Activated naive CD4-positive, alpha-beta T cell treated with anti-CD3 and anti-CD28 coated beads, Interleukin-2, amount 50 U/mL, for 16 hours (primary cell): ENCODE data around the gene PARM1.

Experiments
- DNase-seq: peaks from one replicate; pipeline ENCODE4 v3.0.0-alpha.2; 2020

PARM1 gene

DNA sequence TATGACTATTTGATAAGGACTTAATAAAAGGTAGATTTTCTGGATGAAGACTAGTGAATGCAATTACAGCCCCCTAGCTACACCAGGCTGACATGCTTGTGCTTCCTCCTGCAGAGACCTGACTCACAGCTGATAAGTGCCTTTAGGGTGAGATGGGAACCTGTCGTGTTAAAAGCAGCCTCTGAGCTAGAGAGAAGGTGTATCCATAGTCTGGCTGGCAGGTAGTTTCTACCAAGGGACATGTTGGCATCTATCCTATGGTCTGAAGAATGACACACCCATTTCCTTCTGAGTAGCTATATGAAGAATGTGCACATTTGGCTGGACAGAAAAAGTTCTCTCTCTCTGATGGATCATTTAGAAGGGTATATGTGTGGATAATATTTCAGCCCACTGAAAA, 64.1 kb downstream of the PARM1 start:
- DNase-seq = no peak

DNA sequence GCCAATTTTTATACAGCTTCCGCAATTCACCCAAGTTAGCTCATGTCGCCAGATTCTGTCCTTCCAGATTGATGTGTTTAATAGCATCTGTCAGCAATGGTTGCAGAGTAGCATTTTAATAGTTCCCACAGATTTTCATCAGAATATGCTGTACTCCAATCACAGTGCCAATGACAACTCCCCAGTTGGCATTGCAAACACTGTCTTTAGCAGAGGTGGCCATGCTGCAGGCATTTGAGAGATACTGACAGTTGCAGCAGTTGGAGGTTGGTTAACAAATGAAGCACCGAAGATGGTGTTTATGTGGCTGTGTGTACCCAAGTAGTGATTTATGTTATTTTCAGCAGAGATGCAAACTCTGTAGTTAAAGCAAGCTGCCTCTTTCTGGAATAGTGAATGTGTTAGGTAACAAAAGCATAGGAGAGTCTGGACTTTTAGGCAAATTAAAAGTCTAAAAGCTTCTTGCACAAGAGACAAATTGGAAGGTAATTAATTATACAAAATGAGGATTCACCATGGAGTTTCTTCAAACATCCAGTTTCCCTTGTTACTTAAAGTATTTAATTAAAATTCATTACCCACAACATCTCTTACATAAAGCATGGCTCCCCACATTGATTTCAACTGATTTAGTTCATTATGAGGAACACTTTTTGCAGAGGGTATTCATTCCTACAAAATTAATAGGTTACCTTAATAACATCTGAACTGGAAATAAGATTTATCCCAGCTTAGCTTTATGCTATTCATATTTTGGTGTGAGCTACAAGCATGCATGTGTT, 65.2 kb downstream of the PARM1 start:
- DNase-seq = no peak

DNA sequence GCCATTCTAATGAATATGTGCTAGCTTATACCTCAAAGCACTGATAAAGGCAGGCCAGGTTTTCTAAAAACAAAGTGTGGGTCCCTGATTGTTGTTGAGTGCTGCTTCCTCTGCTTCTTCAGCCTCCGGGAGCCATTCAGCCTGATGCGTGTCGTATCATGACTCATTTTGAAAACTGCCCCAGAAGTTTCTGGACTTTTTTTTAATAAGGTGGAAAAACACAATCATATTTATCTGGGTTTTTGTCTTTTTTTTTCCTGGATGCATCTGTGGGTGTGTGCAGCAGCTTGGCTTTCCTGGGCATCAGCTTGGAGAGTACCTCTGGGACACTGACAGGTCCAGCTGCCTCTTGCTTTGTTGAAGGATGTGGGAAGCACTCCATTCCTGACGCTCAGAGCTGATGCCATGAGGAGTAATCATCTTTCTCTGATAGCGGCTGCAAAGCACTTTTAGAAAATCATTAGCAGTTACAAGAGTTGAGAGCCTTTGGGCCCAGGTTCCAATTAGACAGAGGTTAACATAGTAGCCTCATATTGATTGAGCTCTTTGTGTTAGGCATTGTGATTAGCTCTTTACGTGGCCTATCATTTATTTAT, 66.9 kb downstream of the PARM1 start:
- DNase-seq = no peak

DNA sequence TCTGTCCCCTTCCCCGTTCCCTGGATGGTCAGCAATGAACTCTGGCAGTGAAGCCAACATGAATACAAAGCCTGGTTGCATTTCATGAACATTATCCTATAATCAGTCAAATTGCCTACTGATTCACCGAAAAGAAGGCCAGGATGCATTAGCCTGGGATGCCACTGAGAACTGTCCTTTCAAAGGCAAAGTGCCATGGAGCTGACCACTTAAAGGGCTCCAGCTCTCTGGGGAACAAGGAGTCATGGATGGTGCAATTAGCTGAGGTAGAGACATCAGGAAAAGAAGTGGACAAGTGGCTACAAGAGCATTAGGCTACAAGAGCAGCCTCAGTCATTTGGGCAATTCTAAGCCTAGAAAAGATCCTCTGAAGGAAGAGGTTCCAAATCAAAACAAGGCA, 69.0 kb downstream of the PARM1 start:
- DNase-seq = no peak

DNA sequence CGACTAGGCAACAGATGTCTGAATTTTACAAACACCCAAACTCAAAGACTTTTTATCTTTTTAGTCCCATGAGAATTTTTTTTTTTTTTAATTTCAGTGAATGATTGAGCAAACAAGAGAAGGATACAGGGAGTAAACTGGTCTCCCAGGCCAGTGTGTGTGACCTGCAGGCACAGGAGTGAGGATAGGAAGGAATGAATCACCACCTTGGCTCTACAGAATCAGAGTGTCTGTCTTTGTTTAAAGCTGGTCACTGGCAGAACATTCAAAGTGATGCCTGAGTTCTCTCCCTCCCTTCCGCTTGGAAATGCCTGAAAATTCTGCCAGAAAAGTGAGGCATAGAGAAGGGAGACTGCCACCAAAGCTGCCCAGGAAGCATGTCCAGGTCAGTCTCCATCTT, 69.5 kb downstream of the PARM1 start:
- no peak for DNase-seq

DNA sequence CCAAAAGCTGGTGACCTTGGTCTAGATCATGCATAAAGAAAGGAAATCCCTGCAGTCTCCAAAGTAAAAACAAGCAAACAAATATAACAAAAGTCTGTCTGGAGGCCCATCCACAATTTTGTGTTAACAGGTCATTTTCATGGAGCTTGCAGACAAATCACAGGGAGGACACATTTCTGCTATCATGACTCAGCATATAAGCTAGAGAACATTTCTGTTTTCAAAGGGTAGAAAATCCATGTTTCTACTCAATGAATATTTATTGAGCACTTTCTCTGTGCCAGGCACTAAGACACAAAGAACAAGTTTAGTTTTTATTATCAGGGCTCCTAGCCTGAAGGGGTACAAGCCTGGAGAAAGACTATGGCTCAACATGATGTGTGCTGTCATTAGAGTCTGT, 71.1 kb downstream of the PARM1 start:
- DNase-seq = no peak

DNA sequence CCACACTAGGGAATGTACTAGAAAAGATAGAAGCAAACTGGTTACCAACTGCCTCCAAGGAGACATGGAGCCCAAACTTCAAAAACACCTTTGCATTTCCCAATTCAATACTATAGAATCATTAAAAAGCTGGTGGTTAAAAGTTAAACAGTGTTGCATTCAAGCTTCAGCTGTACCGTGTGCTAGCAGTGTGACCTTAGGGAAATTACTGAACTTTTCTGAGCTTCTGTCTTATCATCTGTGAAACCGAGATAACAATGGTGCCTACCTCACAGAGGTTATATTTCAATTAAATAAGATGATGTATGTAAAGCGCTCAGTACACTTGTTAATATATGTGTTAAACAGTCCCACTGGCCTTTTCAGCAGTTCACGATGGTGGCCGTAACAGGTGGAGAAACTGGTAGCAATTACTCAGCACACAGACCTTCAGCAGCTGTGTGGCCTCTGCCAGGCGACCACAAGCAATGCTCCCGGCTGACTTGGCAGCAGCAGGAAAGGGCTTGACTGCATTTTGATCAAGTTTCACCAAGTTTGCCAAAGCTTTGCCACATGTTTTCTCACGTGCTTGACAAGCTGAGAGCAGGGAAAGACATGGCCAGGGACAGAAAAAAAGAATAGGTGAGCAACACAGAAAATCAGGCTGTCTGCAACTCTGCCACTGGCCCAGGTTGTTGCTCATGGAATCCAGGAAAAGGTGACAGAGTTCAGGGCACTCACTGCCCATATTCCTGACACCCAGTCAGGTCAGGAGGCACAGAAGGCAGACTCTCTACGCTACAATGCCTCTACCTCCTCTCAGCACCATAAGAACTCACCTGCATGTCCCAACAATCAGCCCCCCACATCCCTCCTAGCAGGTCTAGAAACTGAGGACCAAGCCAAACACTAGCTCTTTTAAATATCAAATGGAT, 72.1 kb downstream of the PARM1 start:
- DNase-seq = no peak

DNA sequence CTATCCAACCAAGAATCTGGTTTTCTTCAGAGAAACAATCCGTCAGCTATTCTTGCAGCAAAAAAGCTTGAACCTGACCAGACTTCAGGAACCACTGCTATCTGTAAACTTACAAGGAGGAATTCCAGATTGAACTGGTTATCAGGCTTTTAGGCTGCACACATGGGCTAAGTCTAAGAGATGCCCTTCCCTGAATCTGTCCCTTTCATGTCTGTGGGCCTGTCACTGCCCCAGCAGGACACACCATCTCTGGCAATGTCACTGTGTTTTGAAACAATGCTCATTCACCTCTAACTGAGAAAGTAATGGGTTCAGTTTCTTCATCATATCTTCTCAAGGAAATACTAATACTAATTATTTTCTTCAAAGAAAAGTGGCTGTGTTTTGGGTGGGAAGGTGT, 72.8 kb downstream of the PARM1 start:
- no peak for DNase-seq

DNA sequence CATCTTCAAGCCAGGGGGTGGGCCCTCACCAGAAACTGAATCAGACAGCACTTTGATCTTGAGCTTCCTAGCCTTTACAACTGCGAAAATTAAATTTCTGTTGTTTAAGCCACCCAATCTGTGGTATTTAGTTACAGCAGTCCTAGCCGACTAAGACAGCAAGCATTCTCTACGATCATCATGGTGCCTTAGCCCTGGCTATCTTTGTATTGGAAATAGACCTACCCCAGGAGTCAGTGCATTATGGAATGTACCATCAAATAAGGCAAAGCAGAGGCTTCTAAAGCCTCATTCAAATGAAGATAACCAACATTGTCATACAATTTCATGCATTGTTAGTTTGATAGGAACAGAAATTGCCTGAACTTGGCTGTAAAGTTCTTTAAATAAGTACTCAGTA, 75.0 kb downstream of the PARM1 start:
- no peak for DNase-seq

DNA sequence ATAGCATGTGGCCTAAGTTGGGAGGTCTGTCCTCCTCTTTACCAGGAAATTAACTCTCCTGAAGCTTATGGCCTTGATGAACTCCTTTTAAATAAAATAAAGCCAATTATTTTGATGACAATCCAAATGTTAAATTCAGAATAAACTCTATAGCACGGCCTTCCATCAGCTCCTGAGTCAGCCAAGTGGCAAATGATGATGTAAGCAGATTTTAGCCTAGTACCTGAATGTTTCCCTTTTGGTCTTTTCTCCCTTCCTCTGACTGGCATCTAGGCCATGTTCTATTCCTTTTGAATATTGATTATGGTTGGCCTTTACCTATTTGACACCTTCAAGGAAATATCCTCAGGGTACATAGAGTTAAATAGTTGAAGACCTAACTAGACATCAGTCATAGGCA, 76.2 kb downstream of the PARM1 start:
- no peak for DNase-seq

DNA sequence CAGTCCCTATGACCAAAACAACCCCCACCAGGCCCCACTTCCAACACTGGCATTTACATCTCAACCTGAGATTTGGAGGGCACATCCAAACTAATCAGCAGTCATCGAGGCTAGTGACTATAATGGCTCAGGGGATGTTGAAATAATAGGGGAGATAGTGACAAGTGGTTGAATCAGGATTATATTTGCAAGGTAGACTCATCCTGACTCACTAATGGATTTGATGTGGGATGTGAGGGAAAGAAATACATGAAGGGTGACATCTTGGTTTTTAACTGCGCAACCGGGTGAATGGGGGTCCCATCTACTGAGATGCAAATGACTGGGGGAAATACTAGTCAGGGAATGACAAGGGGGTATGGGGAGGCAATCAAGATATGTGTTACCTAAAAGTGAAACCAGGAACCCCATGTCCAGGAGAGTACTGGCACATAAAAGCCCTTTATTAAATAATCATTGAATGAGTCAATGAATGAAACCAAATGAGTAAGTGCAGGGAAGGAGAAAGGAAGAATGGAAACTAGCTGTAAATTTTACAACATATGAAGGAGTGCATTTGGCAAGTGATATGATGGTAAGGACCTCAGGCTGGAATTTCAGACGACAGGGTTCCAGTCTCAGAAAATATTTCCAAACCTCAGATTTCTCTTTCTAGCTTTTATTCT, 78.3 kb downstream of the PARM1 start:
- no peak for DNase-seq

DNA sequence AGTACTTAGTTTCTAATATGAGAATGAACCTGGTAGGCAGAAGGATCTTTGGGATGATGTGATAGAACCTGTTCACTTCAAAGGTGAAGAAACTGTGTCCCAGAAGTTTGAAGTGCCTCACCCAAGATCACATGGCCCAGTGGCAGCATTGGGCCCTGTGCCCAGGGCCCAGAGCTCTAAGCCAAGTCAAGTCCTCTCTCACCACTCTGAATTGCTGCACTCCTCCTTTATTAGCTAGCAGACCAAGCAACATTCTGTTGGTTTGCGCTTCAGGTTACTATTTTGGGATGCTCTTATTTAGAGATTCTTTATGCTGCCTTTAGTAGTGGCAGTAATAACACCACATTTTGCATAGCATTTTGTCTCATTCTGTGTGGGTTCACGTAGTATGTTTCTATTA, 82.7 kb downstream of the PARM1 start:
- DNase-seq = no peak

DNA sequence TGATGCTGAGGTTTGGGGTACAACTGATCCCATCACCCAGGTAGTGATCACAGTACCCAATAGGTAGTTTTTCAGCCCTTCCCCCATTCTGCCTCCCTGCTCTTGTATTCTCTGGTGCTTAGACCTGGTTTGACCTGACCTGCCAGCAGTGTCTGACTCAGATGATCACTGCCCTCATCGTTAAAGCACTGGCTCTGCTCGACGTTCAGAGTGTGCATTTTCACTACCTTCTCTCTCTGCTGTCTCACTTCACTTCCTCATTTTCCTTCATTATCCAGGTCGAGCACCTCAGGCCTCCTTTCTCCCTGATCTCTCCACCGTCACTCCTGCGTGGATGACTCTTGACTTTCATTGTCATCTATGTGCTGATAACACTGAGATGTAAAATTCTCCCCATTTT, 83.6 kb downstream of the PARM1 start:
- DNase-seq = no peak

DNA sequence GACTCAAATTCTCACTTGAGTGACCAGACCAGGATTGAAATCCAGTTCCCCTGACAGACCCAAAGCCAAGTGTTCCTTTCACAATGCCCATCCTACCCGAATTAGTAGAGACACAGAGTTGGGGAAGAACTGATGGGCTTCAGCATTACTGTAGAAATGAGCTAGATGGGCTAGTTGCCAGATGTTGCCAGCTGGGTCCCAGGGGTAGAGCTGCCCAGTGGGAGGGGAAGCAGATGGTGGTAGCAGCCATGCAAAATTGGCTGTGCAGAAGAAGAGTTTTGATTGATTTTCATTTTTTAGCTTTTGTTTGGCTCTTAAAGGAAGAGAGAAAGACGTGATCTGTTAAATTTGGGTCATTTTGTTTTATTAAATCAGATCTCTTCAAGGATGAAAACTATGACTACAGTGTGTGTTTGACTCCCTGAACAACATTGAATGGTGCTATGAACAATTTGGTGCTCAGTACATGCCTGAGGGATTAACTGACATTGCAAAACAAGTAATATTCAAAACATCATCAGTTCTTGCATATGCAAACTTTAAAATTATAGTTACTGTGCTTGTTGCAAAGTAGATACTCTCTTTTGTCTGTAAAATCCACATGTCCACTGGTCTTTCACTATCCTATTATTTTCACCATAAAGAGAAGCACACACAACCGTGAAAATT, 86.0 kb downstream of the PARM1 start:
- DNase-seq = no peak

DNA sequence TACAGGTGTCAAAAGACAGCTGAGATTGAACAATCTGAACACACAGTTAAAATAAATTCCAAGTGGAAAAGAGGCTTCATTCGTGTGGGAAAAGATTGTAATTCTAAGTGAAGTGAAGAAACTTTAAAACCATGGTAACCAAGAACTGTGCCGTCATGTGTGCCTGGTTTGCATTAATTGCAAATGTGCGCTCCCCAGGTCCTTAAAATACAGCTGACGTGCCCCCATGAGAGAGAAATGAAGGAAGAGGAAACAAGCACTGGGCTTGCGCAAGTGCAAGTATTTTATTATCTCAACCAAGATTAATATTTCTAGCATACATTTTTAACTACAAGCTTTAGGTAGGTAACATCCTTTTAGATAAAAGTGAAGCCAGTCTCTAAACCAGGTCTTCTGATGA, 92.5 kb downstream of the PARM1 start:
- no peak for DNase-seq

DNA sequence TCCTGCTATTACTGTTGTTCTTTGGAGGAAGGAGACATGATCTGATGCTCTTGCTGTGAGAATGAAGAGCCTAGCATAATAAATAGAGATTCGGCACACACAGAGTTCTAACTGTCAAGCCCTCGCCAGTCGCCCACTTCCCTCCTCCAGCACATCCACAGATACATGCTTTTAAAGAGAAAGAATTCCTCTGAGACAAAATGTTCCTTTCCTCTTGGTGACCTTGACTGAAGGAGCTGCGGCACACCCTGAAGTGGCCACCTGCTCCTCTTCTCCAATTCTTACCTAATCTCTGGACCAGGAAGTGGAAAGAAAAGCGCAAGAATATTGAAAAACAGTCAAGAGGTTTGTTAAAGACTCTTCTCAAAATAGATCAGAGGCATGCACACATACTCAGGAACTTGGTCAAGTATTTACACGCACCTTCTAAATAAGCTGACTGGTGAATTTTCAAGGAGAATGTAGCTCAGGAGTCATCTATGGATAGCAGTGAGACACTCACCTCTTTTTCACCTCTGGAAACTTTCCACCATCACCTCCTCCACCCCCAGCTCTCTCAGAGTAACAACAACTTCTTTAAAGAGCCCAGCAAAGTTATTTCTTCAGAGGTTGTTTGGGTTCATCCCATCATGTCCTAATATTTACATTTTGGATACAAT, 95.4 kb downstream of the PARM1 start:
- no peak for DNase-seq

DNA sequence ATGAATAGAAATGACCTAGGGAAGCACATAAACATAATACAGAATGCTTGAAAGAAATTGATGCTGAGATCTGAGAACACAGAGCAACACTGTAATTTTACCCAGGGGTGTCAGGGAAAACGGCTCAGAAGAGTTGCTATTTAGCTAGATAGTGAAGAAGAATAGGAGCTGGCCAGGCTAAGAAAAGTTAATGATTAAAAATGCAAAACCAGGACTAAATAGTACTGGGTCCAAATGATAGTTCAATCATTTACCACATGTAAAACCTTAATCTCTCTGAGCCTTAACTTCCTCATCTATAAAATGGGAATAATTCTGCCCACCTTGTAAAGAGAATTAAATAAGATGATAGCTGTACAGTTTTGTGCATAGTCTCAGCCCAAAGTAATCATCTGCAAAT, 97.1 kb downstream of the PARM1 start:
- no peak for DNase-seq

DNA sequence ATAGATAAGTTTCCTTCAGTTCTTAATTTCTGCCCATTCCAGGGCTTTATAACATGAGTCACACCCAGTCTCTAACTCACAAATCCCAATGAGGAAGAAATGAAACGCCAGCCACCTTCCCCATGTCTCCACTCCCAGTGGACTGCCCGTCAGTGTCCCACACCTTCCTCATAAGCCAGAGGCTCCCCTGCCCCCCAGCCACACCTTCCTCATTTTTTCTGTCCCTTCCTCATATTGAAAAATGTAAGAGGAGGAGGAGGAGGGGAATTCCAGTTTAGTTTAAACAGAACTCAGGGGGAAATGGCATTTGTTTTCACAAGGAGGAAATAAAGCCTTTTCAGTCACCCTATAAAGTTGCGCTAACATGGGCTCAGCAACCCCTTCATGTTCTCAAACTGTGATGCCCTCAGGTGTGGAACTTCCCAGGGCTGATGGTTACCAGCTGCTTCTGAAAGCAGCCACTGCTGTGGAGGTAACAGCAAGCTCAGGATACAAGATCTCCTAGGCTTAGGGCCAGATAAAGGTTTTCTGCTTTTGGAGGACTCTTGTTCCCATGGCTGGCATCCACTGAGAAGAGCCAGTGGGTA, 97.8 kb downstream of the PARM1 start:
- no peak for DNase-seq

DNA sequence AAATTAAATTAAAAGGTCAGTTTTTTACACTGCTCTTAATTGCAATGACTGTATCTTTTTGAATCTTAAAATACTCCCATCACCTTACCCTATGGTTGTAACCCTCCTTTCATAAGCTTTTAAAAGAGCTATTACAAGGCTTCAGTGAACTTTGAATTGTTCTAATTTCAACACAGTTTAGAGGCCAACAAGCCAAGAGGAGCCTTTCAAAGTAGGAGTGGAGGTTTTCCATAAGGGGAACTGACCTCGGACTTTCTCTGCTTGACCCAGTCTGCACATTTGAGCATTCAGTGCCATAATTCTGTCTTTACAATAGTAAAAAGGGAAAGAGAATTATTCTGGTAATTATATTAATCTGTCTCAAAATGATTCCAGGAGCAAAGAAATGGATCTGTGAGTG, 98.9 kb downstream of the PARM1 start:
- no peak for DNase-seq

DNA sequence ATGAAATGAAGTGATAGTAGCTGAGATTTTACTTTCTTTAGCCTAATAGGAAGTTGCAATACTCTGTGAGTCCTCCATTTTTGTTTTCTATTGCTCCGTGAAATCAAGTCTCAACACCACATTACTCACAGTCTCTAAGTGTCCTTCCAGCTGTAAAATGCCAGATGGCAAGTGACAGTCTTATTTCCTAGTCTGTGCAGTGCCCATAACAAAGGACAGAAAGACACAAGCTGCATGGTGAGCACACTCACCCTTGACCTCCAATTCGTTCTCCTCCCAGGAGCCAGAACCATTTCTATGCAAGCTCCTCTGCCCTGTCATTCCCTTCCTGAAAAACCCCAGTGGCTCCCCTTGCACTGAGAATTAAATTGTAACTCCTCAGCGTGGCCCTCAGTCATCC, 101.6 kb downstream of the PARM1 start:
- no peak for DNase-seq

DNA sequence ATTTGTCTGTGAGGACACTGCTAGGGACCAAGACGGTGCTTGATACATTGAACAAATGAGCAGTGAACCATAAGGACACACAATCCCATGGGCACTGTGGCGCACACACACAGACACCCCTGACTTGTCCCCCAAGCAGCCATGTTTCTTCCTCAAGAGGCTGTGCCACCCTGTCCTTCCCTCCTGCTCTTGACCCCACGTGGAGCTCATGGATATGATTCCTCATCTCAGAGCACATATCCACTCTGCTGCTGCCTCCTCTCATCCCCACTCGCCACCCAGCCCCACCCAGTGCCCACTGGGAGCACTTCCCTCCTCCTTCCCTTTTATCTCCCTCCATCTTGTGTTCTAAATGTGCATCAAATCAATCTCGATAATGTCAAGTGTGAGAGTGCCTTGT, 102.4 kb downstream of the PARM1 start:
- DNase-seq = no peak
